Fibroblast of villous mesenchyme (primary cell): ENCODE data around the gene EBP. TPM values are rescaled to one million over a fixed set of nuclear protein-coding genes. Genes with fewer than 3 reads are reported as not detected.

Experiments used
- DNase-seq: peaks from one replicate; pipeline ENCODE4 v3.0.0-alpha.2; 2010; ENCODE audit warnings: low read depth
- H3K4me3 ChIP-seq: 2 replicates; pipeline ENCODE4 v1.5.1; 2011; ENCODE audit warnings: low read depth, mild to moderate bottlenecking, low read length
- total RNA-seq: library from RNA; depleted of rRNA; stranded (reverse); fragments of >200 nt; gene quantifications from 2 replicates; pipeline ENCODE4 v1.2.3, GENCODE V29; 2012
- TF ChIP-seq, protein P1 (sequence below): IDR thresholded peaks from 2 replicates; pipeline ENCODE4 v1.5.1; 2012; ENCODE audit warnings: low read depth, mild to moderate bottlenecking, low read length; ENCODE audit not compliant: insufficient read depth

Gene EBP
- total RNA-seq, 1 donor, result 126 TPM

DNA sequence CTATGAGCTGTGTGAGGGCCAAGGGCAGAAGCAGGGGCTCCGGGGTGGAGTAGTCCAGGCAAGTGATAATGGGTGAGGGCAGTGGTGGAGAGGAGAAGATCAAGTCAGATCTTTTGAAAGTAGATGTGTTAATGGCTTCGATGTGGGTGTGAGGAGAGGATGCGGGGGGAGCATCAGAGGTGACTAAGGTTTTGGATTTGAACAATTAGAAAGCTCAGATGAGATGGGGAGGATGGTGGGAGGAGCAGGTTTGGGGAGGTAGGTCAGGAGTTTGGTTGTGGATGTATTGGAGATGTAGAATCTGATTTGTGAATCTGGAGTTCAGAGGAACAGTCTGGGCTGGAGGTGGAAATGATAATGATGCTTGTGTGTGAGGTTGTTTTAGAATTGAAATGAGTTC lies 41.0 kb upstream of the EBP start:
- no peak overlapping the region for H3K4me3 ChIP-seq
- TF ChIP-seq, protein P1, sequence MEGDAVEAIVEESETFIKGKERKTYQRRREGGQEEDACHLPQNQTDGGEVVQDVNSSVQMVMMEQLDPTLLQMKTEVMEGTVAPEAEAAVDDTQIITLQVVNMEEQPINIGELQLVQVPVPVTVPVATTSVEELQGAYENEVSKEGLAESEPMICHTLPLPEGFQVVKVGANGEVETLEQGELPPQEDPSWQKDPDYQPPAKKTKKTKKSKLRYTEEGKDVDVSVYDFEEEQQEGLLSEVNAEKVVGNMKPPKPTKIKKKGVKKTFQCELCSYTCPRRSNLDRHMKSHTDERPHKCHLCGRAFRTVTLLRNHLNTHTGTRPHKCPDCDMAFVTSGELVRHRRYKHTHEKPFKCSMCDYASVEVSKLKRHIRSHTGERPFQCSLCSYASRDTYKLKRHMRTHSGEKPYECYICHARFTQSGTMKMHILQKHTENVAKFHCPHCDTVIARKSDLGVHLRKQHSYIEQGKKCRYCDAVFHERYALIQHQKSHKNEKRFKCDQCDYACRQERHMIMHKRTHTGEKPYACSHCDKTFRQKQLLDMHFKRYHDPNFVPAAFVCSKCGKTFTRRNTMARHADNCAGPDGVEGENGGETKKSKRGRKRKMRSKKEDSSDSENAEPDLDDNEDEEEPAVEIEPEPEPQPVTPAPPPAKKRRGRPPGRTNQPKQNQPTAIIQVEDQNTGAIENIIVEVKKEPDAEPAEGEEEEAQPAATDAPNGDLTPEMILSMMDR, result no peak
- DNase-seq, result no peak

DNA sequence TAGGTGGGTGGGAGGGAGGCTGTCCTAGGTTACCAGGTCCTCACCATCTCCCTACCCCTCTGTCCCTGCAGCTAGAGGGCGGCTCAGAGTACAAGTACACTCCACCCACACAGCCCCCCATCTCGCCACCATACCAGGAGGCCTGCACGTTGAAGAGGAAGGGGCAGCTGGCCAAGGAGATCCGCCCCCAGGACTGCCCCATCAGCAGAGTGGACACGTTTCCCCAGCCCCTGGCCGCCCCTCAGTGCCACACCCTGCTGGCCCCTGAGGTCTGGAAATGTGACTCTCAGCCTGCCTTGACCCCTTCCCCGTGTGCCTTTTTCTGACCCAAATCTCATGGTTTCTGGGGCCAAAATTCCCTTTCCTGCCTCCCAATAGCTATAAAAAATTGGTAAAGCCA lies 39.1 kb upstream of the EBP start:
- no peak for DNase-seq
- TF ChIP-seq, protein P1, result no peak
- no peak overlapping the region for H3K4me3 ChIP-seq

DNA sequence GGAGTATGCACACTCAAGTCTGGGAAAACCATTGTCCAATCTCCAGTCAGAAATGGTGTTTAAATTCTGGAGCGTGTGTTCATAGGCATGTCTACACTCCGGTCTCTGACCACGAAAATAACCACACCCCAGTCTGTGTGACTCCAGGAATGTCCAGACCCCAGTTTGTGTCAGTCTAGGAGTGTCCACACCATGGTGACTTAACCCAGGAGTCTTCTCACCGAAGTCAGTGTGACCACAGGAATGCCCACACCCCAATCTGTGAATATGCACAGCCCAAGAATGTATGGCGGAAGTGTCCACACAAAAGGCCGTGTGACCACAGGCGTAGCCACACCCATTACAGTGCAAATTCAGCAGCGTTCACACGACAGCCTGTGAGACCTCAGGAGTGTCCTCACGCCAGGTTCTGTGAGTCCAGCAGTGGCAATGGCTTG lies 34.2 kb upstream of the EBP start:
- no peak overlapping the region for H3K4me3 ChIP-seq
- TF ChIP-seq, protein P1, result no peak
- DNase-seq, result peak; percentile 96

DNA sequence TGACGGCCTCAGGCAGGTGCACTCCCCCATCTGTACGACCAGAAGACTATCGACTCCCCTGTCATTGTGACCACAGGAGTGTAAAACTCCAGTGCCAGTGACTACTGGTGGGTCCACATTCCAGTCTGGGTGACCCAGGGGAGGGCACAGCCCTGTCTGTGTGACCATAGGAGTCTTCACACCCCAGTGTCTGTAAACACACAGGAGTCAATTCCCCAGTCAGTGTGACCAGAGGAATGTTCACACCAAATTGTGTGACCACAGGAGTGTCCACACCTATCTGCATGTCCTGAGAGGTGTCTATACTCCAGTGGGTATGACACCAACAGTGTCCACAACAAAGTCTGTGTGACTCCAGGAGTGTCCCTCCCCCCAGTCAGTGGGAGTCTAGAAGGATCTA lies 33.6 kb upstream of the EBP start:
- no peak for DNase-seq
- no peak overlapping the region for H3K4me3 ChIP-seq
- TF ChIP-seq, protein P1, result no peak

DNA sequence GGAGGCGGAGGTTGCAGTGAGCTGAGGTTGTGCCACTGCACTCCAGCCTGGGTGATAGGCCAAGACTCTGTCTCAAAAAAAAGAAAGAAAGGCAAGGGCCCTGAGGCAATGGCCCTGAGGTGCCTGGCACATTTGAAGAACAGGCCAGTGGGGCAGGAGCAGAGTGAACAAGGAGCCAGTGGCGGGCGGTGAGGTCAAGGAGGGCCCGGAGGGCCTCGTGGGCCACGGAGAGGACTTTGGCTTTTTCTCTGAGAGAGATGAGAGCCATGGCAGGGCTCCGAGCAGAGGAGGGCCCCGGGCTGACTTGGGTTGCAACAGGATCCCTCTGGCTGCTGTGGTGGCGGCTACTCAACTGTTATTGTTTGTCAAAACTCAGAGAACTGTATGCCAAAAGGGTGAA lies 32.3 kb upstream of the EBP start:
- TF ChIP-seq, protein P1, result no peak
- H3K4me3 ChIP-seq, result no peak overlapping the region
- DNase-seq, result no peak

DNA sequence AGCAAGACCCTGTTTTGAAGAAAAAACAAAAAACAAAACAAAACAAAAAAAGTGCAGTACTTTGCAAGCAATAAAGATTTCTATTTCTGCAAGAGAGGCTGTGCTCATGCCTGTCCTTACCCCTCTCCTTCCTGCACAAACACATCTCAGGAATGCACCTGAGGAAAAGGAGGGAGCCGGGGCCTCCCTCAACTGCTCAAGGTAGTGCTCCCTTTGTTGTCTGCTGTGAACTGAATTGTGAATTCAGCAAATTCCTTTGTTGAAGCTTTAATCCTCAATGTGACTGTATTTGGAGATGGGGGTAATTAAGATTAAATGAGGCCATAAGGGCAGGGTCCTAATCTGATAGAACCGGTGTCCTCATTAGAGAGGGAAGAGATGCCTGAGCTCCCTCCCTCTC lies 31.7 kb upstream of the EBP start:
- DNase-seq, result no peak
- H3K4me3 ChIP-seq, result no peak overlapping the region
- TF ChIP-seq, protein P1, result no peak

DNA sequence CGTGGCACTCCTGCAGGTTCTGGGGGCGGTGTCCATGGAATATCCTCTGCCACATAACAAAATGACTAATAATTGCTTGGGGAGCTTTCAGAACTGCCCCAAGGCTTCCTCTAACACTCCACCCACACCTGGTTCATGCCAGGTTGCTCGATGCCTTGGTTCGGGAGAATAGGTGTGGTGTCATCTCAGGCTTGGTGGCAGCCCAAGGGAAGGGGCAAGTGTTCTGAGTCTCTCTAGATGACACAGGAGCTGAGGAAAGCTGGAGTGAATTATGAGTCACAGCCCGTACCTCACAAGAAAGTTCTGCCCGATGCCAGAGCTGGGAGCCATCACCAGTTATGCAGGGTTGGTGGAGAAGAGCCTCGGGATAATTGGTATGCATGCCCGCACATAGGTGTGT lies 30.9 kb upstream of the EBP start:
- TF ChIP-seq, protein P1, result no peak
- DNase-seq, result no peak
- no peak overlapping the region for H3K4me3 ChIP-seq
